Femur (tissue), 1 donor: ENCODE results near the gene PAX4.
A peak's percentile ranks its signal among the peaks of the same experiment; 100 is the strongest.

Source experiments
- DNase-seq: peaks from one replicate; pipeline ENCODE4 v3.0.0-alpha.2; 2017

PAX4 gene

GRCh38 chr7:127628445-127628844 is 10.5 kb upstream of the PAX4 start:
- DNase-seq = no peak

- DNase-seq = no peak
Observed at GRCh38 chr7:127625331-127625730, 7.4 kb upstream of the PAX4 start.

GRCh38 chr7:127620406-127621233 is 2.7 kb upstream of the PAX4 start:
- no peak for DNase-seq

GRCh38 chr7:127619681-127620405 is 1.9 kb upstream of the PAX4 start:
- DNase-seq = no peak

GRCh38 chr7:127618775-127619174 is 833 bp upstream of the PAX4 start:
- no peak for DNase-seq

GRCh38 chr7:127616724-127617123 is 1.2 kb downstream of the PAX4 start:
- no peak for DNase-seq

GRCh38 chr7:127612263-127612662 is 5.7 kb downstream of the PAX4 start:
- DNase-seq = no peak

GRCh38 chr7:127609297-127609696 is 8.6 kb downstream of the PAX4 start:
- DNase-seq = no peak

- DNase-seq = no peak
Observed at GRCh38 chr7:127608446-127608845, 9.5 kb downstream of the PAX4 start.

GRCh38 chr7:127600885-127601284 is 17.1 kb downstream of the PAX4 start:
- DNase-seq = no peak

- DNase-seq = no peak
Observed at GRCh38 chr7:127598318-127598717, 19.6 kb downstream of the PAX4 start.

GRCh38 chr7:127595737-127596136 is 22.2 kb downstream of the PAX4 start:
- no peak for DNase-seq

GRCh38 chr7:127594490-127594889 is 23.5 kb downstream of the PAX4 start:
- DNase-seq = no peak

- DNase-seq = no peak
Observed at GRCh38 chr7:127592550-127592949, 25.4 kb downstream of the PAX4 start.

- no peak for DNase-seq
Observed at GRCh38 chr7:127591591-127591990, 26.4 kb downstream of the PAX4 start.

GRCh38 chr7:127591189-127591588 is 26.8 kb downstream of the PAX4 start:
- DNase-seq = no peak

GRCh38 chr7:127589896-127590295 is 28.0 kb downstream of the PAX4 start:
- no peak for DNase-seq

GRCh38 chr7:127588697-127589482 is 29.1 kb downstream of the PAX4 start:
- peak; percentile 64 for DNase-seq

- peak; percentile 95 for DNase-seq
Observed at GRCh38 chr7:127588019-127588696, 29.8 kb downstream of the PAX4 start, which contains the start of gene ARF5. Gene ARF5 (plus strand): TSS chr7:127588411. CDS start chr7:127588499, 88 bp downstream.

GRCh38 chr7:127587663-127588018 is 30.3 kb downstream of the PAX4 start:
- no peak for DNase-seq

- DNase-seq = no peak
Observed at GRCh38 chr7:127586346-127586745, 31.6 kb downstream of the PAX4 start.

GRCh38 chr7:127585044-127585953 is 32.6 kb downstream of the PAX4 start, which contains the start of gene GCC1:
Gene GCC1 (minus strand): TSS chr7:127585596. CDS start chr7:127585182, 414 bp downstream.
- DNase-seq = peak; percentile 96
